WTC11 (cell line): Measurements from ENCODE around the gene NTN1. TPM values are rescaled to one million over a fixed set of nuclear protein-coding genes. Genes with fewer than 3 reads are reported as not detected.

Source experiments
- ATAC-seq: fragments of 200-7000 bp; cut with Tn5 transposase; 2 replicates; pipeline ENCODE4 v1.10.0; 2021; ENCODE audit warnings: mild to moderate bottlenecking, moderate library complexity
- CTCF ChIA-PET: fragments of 300-600 bp; sonication (Branson Sonifier 250); formaldehyde crosslinking; loops from one replicate; lab custom pipeline; 2021; ENCODE audit warnings: antibody characterized with exemption; lab: Charles Lee
- POLR2A ChIA-PET: fragments of 350-600 bp; sonication (Branson Sonifier 250); formaldehyde crosslinking; loops from one replicate; lab custom pipeline; 2021; ENCODE audit warnings: antibody characterized with exemption; lab: Charles Lee
- DNase-seq: peaks from one replicate; pipeline ENCODE4 v3.0.0; 2021; ENCODE audit warnings: low spot score
- H3K27ac Mint-ChIP-seq: 2 replicates; pipeline ENCODE4 v1.8.0; 2021; ENCODE audit warnings: mixed read lengths
- H3K27me3 Mint-ChIP-seq: 2 replicates; pipeline ENCODE4 v1.8.0; 2021; ENCODE audit warnings: low read depth, mild to moderate bottlenecking, moderate library complexity, mixed read lengths
- H3K36me3 Mint-ChIP-seq: 2 replicates; pipeline ENCODE4 v1.8.0; 2021; ENCODE audit warnings: mixed read lengths
- H3K4me1 Mint-ChIP-seq: 2 replicates; pipeline ENCODE4 v1.8.0; 2022; ENCODE audit warnings: mixed read lengths
- H3K4me3 Mint-ChIP-seq: 2 replicates; pipeline ENCODE4 v1.8.0; 2021; ENCODE audit warnings: mild to moderate bottlenecking, moderate library complexity, mixed read lengths
- H3K9me3 Mint-ChIP-seq: 2 replicates; pipeline ENCODE4 v1.8.0; 2021; ENCODE audit warnings: mixed read lengths
- ATF6 ChIP-seq: sonication (generic); formaldehyde crosslinking; IDR thresholded peaks from 2 replicates; pipeline ENCODE4 v1.8.1; 2023; ENCODE audit warnings: mild to moderate bottlenecking, missing genetic modification reagents
- EMX1 ChIP-seq: fragments of 250-450 bp; sonication (Bioruptor Pico); IDR thresholded peaks from 2 replicates; pipeline ENCODE4 v1.8.0; 2021; ENCODE audit warnings: mild to moderate bottlenecking
- ESRRA ChIP-seq: sonication (generic); formaldehyde crosslinking; IDR thresholded peaks from 2 replicates; pipeline ENCODE4 v1.8.1; 2022; ENCODE audit warnings: mild to moderate bottlenecking, missing genetic modification reagents, borderline replicate concordance
- FOXP1 ChIP-seq: sonication (generic); formaldehyde crosslinking; IDR thresholded peaks from 2 replicates; pipeline ENCODE4 v1.8.0; 2022; ENCODE audit warnings: missing genetic modification reagents, mild to moderate bottlenecking, moderate library complexity, borderline replicate concordance
- HMGXB4 ChIP-seq: sonication (generic); formaldehyde crosslinking; IDR thresholded peaks from 2 replicates; pipeline ENCODE4 v1.8.1; 2023; ENCODE audit warnings: mild to moderate bottlenecking, moderate library complexity, missing genetic modification reagents
- JUN ChIP-seq: sonication (generic); formaldehyde crosslinking; IDR thresholded peaks from 2 replicates; pipeline ENCODE4 v1.8.0; 2023; ENCODE audit warnings: mild to moderate bottlenecking, missing genetic modification reagents
- NR2C2 ChIP-seq: sonication (generic); formaldehyde crosslinking; IDR thresholded peaks from 2 replicates; pipeline ENCODE4 v1.8.0; 2022; ENCODE audit warnings: mild to moderate bottlenecking, missing genetic modification reagents
- OVOL2 ChIP-seq: fragments of 250-450 bp; sonication (Bioruptor Pico); IDR thresholded peaks from 2 replicates; pipeline ENCODE4 v1.9.0; 2021; ENCODE audit warnings: mild to moderate bottlenecking, borderline replicate concordance
- RELA ChIP-seq: sonication (generic); formaldehyde crosslinking; IDR thresholded peaks from 2 replicates; pipeline ENCODE4 v1.8.1; 2022; ENCODE audit warnings: missing genetic modification reagents, mild to moderate bottlenecking, borderline replicate concordance
- TEAD1 ChIP-seq: sonication (generic); formaldehyde crosslinking; IDR thresholded peaks from 2 replicates; pipeline ENCODE4 v1.8.0; 2022; ENCODE audit warnings: mild to moderate bottlenecking, missing genetic modification reagents
- TEAD4 ChIP-seq: sonication (generic); formaldehyde crosslinking; IDR thresholded peaks from 2 replicates; pipeline ENCODE4 v1.8.0; 2022; ENCODE audit warnings: mild to moderate bottlenecking, missing genetic modification reagents
- ZNF423 ChIP-seq: fragments of 250-450 bp; sonication (Bioruptor Pico); IDR thresholded peaks from 2 replicates; pipeline ENCODE4 v2.1.2; 2022; ENCODE audit warnings: mild to moderate bottlenecking, moderate library complexity
- total RNA-seq: library from RNA; stranded (reverse); gene quantifications from 3 replicates; pipeline ENCODE4 v1.2.3, GENCODE V29; 2021
- TF ChIP-seq, protein P1 (sequence below): sonication (generic); formaldehyde crosslinking; IDR thresholded peaks from 2 replicates; pipeline ENCODE4 v1.8.0; 2022; ENCODE audit warnings: missing genetic modification reagents
- TF ChIP-seq, protein P2 (sequence below): sonication (generic); formaldehyde crosslinking; IDR thresholded peaks from 2 replicates; pipeline ENCODE4 v1.8.1; 2022; ENCODE audit warnings: mild to moderate bottlenecking, moderate library complexity, missing genetic modification reagents
- TF ChIP-seq, protein P3 (sequence below): sonication (generic); formaldehyde crosslinking; IDR thresholded peaks from 2 replicates; pipeline ENCODE4 v1.8.0; 2022; ENCODE audit warnings: mild to moderate bottlenecking, missing genetic modification reagents

Gene NTN1
- total RNA-seq, 1 experiment from 2014 or later = 5.5 TPM

- TF ChIP-seq OVOL2 (CRISPR knock-in tag) (no peak), ESRRA (CRISPR knock-in tag) (no peak), TEAD1 (CRISPR knock-in tag) (no peak), ATF6 (CRISPR knock-in tag) (no peak), EMX1 (CRISPR knock-in tag) (no peak), RELA (CRISPR knock-in tag) (no peak), FOXP1 (no peak), HMGXB4 (no peak), NR2C2 (CRISPR knock-in tag) (no peak), ZNF423 (CRISPR knock-in tag) (no peak), JUN (CRISPR knock-in tag) (no peak), TEAD4 (no peak)
- TF ChIP-seq, protein P1, sequence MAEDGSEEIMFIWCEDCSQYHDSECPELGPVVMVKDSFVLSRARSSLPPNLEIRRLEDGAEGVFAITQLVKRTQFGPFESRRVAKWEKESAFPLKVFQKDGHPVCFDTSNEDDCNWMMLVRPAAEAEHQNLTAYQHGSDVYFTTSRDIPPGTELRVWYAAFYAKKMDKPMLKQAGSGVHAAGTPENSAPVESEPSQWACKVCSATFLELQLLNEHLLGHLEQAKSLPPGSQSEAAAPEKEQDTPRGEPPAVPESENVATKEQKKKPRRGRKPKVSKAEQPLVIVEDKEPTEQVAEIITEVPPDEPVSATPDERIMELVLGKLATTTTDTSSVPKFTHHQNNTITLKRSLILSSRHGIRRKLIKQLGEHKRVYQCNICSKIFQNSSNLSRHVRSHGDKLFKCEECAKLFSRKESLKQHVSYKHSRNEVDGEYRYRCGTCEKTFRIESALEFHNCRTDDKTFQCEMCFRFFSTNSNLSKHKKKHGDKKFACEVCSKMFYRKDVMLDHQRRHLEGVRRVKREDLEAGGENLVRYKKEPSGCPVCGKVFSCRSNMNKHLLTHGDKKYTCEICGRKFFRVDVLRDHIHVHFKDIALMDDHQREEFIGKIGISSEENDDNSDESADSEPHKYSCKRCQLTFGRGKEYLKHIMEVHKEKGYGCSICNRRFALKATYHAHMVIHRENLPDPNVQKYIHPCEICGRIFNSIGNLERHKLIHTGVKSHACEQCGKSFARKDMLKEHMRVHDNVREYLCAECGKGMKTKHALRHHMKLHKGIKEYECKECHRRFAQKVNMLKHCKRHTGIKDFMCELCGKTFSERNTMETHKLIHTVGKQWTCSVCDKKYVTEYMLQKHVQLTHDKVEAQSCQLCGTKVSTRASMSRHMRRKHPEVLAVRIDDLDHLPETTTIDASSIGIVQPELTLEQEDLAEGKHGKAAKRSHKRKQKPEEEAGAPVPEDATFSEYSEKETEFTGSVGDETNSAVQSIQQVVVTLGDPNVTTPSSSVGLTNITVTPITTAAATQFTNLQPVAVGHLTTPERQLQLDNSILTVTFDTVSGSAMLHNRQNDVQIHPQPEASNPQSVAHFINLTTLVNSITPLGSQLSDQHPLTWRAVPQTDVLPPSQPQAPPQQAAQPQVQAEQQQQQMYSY (CRISPR knock-in tag) = no peak
- CTCF ChIA-PET = interaction anchor here (0.6 to 5.3 kb wide), 12 partner anchors 10 to 290 kb away, joined by 3 to 23 read pairs (median 4); partner anchors contain the start of gene NTN1
- POLR2A ChIA-PET = no interaction called here
- no peaks in the 10 kb centered on the region; the same call in 1 of the 2 replicates for H3K36me3 Mint-ChIP-seq
- no peak for ATAC-seq
- no peak overlapping the region for H3K27ac Mint-ChIP-seq
- H3K4me1 Mint-ChIP-seq = peaks cover 18% of the 10 kb centered on the region
- 0 out of 2 replicates have a peak, but pooled peaks cover 5% of the 10 kb centered on the region for H3K9me3 Mint-ChIP-seq
- peak overlapping the region; percentile 61 for H3K4me3 Mint-ChIP-seq
- peaks cover 74% of the 10 kb centered on the region for H3K27me3 Mint-ChIP-seq
- peak; percentile 50 for DNase-seq
Measured at GRCh38 chr17:9002227-9002605, 19.1 kb upstream of the NTN1 start.

GRCh38 chr17:9002606-9003354 is 18.5 kb upstream of the NTN1 start:
- ChIA-PET POLR2A (no interaction called here), CTCF (interaction anchor here (0.6 to 5.3 kb wide), 21 partner anchors 8 to 519 kb away, joined by 3 to 23 read pairs (median 4); partner anchors contain the start of gene NTN1)
- peak; percentile 57 for DNase-seq
- Mint-ChIP-seq H3K27ac (no peak overlapping the region), H3K27me3 (peaks cover 79% of the 10 kb centered on the region), H3K4me1 (peaks cover 18% of the 10 kb centered on the region), H3K4me3 (peak overlapping the region; percentile 61)
- peak; percentile 34 for ATAC-seq
- TF ChIP-seq, protein P2, sequence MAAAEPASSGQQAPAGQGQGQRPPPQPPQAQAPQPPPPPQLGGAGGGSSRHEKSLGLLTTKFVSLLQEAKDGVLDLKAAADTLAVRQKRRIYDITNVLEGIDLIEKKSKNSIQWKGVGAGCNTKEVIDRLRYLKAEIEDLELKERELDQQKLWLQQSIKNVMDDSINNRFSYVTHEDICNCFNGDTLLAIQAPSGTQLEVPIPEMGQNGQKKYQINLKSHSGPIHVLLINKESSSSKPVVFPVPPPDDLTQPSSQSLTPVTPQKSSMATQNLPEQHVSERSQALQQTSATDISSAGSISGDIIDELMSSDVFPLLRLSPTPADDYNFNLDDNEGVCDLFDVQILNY (CRISPR knock-in tag) = 0 out of 2 replicates have a peak, but pooled peaks have one; percentile 37
- TF ChIP-seq, protein P3, sequence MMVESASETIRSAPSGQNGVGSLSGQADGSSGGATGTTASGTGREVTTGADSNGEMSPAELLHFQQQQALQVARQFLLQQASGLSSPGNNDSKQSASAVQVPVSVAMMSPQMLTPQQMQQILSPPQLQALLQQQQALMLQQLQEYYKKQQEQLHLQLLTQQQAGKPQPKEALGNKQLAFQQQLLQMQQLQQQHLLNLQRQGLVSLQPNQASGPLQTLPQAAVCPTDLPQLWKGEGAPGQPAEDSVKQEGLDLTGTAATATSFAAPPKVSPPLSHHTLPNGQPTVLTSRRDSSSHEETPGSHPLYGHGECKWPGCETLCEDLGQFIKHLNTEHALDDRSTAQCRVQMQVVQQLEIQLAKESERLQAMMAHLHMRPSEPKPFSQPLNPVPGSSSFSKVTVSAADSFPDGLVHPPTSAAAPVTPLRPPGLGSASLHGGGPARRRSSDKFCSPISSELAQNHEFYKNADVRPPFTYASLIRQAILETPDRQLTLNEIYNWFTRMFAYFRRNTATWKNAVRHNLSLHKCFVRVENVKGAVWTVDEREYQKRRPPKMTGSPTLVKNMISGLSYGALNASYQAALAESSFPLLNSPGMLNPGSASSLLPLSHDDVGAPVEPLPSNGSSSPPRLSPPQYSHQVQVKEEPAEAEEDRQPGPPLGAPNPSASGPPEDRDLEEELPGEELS (CRISPR knock-in tag) = no peak
- TF ChIP-seq HMGXB4 = peak; percentile 54; the same call in 1 of the 2 replicates
- TF ChIP-seq, all 79 proteins: peak for 2
- Mint-ChIP-seq H3K36me3 (no peaks in the 10 kb centered on the region; the same call in 1 of the 2 replicates), H3K9me3 (0 out of 2 replicates have a peak, but pooled peaks cover 5% of the 10 kb centered on the region)
